ENCODE measurements around the gene PNPLA5.

Gene PNPLA5

DNA sequence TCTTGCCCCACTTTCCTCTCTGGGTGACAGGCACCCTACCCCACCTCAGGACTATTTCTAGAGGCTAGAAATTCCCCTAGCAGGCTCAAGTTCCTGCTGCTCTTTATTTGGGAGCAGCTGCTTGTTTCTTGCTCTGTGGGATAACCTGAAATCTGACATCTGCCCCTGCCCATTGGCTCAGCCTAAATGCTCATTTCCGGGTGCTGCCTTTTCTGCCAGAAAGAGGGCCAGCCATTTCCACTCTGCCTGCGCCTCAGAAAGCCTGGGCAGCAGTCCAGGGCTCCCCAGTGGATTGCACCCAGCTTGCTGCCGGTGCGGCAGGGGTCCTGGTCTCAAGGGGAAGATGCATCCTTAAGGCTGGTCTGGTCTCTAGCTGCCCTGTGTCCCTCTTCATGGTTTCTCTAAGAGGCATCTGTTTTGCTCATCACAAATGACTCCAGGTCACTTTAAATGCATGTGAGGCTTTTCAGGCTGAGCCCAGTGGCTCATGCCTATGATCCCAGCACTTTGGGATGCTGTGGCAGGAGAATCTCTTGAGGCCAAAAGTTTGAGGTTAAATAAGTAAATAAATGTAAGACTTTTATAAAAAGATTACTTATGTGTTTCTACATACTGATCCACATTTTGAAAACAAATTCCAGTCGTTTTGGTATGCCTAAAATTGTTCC lies 10.3 kb upstream of the PNPLA5 start:
- DNase-seq (ENCODE audit: low read depth in 2 of 2) = no peak

DNA sequence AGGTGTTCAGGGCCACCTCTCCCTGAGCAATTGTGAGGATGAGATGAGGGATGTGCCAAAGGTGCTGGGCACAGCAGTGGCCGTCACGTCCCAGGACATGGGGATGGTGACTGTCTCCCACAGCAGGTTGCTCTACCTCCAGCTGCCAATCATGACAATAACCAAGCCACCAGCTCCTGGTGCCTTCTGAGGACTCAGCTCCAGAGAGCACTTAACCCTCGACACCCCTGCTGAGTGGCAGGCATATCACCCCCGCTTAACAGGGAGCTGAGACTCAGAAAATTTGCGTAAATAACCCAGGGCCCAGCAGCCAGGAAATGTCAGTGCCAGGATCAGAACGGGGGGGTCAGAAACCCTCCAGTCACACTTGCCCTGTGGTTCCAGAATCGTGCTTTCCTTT lies 8.4 kb upstream of the PNPLA5 start:
- no peak for DNase-seq (ENCODE audit: low read depth in 2 of 2)

DNA sequence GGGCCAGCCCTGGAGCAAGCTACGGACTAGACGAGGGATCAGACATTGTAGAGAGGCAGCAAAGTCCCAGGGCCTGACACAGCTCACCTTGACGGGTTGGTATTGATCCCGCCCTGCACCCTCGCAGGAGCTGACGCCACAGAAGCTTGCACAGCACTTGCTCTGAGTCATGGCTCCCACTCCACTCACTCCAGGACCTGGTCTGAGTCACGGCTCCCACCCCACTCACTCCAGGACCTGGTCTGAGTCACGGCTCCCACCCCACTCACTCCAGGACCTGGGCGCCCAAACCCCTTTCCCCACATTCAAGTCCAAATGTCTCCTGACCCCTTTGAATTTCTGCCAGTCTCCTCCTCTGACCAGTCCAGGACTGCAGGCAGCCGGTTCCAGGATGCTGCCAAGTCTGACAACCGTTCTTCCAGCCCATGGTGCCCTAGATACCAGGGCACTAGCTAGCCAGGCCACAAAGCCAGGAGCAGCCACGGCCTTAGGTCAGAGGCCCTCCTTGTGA lies 6.0 kb upstream of the PNPLA5 start:
- no peak for DNase-seq (ENCODE audit: low read depth in 2 of 2)

DNA sequence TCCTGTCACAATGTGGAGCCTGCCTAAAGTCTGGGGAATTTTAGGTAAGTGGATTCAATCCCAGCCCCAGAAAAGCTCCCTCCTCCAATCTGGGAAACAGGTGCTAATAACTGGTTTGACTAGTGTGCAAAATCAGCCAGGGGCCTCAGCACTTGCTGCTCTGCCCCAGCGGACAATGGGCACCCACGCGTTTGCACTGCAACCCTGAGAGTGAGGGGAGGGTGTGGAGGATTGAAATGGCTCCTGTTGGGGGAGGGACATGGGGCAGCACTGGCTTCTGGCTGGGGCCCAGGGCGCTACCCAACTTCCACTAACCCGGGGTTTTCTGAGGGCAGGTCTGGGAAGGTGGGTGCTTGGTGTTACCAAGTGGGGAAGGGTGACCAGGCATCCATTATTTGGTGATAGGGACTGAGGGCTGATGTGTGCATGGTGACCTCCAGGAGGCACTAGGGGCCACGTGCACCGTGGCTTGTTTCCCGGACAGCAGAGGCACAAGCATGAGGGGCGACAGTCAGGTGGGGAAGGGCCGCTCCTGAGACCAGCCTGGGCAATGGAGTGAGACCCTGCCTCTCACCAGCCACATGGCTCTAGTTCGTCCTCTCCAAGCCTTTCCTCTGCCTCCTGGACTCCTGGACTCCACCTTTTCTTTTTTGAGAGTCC lies 4.3 kb upstream of the PNPLA5 start:
- DNase-seq (ENCODE audit: low read depth in 2 of 2) = no peak

DNA sequence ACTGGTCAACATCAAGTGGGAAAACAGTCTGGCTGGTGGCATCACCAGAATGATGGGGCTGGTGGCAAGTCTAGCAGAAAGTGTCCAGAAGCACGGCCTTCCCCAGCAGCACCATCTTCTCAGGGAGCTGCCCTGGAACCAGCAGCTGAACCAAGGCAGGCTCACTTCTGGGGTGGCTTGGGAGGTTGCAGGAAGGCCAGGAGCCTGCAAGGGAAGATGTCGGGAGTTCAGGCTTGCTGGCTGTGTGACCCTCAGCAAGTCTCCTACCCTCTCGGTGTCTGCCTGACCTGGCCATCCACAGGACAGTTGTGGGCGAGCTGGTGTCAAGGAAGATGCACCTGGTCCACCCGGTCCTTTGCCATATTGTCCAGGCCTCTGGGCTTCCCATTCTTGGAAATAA lies 2.3 kb upstream of the PNPLA5 start:
- no peak for DNase-seq (ENCODE audit: low read depth in 2 of 2)

DNA sequence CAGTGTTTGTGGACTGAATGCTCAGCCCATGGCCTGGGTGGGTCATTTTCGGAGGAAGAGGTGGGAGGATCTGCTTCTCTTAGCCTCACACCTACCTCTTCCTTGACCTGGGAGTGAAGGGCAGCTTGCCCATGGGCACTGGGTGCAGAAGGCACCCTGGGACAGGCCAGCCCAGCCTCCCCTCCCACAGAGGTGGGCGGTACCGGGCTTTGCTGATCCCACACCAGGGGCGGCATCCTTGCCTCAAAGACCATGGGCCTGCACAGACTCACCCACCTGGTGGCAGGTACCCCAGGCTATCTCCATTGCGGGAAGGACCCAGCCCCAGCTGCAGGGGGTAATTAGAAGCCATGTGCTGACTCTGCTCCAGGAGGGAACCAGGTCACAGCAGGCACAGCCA lies 1.5 kb upstream of the PNPLA5 start:
- no peak for DNase-seq (ENCODE audit: low read depth in 2 of 2)

DNA sequence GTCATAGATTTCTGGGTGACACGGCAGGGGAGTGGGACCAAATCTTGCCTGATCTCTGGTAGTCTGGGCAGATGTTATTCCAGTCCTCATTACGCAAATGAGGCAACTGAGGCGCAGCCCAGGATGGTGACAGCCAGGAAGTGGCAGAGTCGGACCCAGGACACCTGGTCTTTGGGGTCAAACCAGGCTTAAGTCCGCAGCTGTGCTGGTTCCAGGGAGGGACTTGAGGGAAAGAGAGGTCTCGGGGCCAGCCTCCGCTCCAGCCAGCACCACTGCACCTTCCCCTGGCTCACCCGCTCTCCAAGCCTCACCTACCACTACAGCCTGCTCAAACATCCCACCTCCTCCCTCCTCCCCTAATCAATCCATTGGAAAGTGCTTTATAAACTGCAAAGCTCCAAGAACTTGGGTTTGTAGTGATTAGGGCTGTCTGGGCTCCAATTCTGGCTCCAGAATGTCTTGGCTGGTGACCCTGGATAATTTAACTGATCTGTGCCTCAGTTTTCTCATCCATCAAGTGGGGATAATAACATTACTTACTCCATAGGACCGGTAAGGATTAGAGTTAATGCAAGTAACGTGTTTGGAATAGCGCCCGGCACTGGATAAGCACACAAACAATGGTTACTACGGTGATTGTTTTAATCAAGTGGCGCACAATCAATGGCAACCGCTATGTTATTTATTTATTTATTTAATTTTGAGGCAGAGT lies 526 bp upstream of the PNPLA5 start:
- no peak for DNase-seq (ENCODE audit: low read depth in 2 of 2)

DNA sequence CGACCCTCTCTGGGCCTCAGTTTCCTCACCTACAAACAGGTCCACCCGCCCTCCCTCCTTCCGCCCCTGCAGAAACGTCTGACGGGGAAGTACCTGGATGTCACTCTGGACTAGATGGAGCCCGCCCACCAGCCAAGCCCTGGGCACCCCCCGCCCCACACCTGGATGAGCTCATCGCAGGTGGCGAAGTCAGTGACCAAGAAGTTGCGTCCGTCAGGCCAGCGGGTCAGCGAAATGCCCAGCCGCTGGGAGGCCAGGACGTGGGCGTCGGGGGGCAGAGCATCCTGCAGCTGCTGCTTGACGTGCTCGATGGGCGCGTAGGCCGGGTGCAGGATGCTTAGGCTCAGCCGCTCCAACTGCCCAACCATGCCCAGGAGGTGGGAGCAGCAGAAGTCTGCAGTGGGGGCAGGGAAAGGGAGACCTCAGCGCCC lies 897 bp downstream of the PNPLA5 start:
- no peak for DNase-seq (ENCODE audit: low read depth in 2 of 2)

DNA sequence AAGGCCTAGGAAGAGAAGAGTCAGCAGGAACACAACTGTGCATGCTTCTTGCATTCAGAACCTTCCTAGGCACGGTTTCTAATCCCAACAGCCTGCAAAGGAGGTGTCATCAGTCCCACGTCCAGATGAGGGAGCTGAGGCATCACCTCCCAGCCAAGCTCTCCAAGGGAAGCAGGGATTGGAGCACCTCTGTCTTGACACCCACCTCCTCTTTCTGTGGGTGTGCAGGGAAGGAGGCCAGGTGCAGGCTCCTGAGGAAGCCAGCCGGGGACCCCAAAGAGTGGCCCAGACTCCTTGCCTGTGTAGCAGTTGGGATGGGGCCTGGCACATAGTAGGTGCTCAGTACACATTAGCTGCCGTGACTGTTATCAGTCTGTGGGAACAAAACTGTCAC lies 2.0 kb downstream of the PNPLA5 start:
- no peak for DNase-seq (ENCODE audit: low read depth in 2 of 2)

DNA sequence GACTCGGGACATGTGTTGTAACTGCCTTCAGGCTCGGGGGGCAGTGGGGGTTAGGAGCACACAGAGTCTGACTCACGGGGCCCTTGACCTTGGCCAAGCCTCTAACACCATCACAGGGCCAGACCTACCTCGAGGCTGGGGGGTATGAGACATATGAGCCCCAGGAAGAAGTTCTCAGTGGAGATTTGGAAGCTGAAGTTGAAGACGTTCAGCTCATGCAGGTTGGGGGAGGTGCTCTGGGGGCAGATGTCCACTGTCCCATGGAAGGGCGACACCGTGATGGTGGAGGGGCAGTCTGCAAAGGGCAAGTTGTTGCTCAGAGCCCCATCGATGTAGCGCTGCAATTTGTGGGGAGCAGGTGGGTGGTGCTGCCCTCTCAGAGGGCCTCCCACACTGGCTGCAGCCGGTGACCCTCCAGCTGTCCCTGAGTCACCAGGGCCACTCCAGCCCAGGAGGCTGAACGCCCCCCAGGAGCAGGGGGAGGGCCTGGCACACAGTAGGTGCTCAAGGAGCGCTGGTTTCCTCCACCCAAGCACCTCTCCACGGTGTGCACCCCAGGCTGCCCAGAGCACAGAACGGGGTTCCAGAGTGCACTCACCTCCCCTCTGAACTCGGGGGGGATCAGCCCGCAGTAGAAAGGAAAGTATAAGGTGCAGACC lies 2.5 kb downstream of the PNPLA5 start:
- DNase-seq (ENCODE audit: low read depth in 2 of 2) = no peak

DNA sequence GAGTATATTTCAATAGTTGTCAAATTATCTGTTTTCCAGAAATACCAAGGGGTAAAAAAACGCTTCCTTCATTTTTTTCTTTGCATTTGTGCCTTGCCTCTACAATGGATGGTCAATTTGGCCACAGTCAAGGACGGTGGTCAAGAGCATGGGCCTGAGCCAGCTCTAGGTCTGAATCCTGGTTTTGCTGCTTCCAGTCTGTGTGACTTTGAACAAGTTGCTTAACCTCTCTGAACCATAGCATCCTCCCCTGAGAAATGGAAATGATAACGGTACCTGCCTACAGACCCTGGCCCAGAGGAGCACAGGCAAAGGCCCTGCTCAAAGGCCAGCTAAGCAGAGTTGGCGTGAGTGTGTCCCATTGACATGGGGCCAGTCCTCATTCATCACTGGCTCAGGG lies 3.1 kb downstream of the PNPLA5 start:
- no peak for DNase-seq (ENCODE audit: low read depth in 2 of 2)

DNA sequence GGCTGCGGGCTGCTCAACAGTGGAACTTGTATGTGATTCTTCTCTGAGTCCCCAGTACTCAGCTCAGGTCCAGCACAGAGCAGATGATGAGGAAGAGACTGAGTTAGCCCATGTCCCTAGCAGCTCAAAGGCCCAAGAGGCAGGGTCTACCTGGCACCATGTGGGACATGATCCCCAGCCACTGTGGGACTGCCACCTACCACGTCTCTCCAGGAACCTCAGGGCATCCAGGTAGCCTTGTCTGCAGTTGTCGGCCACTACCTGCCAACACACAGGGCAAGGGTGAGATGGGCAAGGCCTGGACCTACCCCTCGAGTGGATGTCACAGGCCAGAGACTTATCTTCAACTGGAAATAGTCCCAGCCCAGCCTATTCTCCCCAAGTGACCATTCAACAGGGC lies 4.4 kb downstream of the PNPLA5 start:
- no peak for DNase-seq (ENCODE audit: low read depth in 2 of 2)

DNA sequence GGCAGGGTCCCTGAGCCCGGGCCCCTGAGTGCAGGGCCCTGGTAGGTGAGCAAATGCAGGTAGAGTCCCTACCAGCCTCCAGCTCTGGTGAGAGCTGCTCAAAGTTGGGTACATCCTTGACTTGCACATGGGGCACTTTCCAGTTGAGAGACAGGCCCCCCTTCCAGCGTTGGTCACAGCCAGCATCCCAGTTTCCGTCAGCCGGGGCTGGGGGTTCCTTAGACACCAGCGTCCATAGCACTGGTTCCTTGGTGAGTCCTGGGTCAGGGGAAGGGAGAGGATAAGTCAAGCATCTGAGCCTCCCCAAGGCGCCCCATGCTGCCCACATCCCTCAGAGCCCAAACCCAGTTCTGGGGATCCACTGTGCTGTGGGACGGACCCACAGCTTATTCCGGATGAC lies 5.6 kb downstream of the PNPLA5 start:
- DNase-seq (ENCODE audit: low read depth in 2 of 2) = no peak

DNA sequence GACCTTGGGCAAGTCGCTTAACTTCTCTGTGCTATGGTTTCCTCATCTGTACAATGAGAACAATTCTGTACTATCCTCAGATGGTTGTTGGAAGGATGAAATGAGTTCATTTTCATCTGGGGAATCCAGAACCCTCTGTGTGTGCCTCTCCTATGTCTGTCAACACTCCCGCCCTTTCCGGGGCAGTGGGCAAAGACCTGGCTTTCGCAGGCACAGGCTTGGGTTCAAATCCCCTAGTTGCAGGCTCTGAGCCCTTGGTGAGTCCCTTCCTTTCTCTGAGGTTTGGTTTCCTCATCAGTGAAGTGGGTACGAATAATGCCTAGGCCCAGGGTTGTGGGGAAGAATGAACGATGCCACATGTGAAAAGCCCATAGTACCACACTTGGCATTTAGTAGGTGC lies 6.0 kb downstream of the PNPLA5 start:
- DNase-seq (ENCODE audit: low read depth in 2 of 2) = no peak

DNA sequence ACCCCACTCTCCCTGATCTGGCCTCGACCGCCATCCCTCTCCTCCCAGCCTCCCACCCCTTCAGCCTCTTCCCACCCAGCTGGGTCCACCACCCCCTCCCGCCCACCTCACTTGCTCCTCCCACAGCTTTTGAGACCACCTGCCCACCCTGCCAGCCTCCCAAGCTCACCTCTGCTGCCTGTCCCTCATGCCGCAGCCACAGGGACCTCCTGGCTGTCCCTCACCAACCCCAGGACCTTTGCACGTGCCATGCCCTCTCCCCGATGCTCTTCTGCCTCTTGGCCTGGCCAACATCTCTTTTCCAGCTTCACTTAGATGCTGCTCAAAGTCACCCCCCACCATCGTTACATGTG lies 6.5 kb downstream of the PNPLA5 start:
- no peak for DNase-seq (ENCODE audit: low read depth in 2 of 2)

DNA sequence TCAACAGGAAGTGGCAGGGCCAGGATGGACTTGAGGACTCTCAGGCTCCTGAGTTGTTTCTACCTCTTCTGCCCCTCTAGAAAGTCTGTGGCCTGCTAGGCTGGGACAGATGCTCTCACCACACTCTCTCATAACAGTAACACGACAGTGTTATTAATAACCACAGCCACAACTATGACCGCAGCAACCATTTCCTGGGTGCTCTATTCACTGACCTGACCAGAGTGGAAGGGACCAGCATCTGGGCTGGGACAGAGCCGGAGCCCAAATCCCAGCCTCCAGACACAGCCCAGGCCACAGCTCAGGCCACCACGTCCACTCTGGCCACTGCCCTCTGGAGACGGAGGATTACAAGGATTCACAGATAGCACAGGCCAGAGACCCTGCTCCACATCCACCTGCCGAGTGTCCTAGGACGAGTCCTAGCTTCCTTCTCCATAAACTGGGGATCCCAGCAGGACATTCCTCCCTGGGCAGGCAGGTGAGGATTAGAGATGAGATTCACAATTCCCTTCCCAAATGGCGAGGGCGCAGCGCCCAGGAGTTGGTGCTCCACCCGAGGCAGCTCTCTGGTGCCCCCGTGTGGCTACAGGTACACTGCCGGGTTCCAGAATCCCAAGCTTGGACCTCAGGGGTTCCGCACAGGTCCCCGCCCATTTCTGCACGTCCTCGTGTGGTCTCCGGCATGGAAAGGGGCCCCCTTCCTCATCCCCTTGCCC lies 7.1 kb downstream of the PNPLA5 start:
- peak; percentile 34 to 55 for DNase-seq (ENCODE audit: low read depth in 2 of 2)

DNA sequence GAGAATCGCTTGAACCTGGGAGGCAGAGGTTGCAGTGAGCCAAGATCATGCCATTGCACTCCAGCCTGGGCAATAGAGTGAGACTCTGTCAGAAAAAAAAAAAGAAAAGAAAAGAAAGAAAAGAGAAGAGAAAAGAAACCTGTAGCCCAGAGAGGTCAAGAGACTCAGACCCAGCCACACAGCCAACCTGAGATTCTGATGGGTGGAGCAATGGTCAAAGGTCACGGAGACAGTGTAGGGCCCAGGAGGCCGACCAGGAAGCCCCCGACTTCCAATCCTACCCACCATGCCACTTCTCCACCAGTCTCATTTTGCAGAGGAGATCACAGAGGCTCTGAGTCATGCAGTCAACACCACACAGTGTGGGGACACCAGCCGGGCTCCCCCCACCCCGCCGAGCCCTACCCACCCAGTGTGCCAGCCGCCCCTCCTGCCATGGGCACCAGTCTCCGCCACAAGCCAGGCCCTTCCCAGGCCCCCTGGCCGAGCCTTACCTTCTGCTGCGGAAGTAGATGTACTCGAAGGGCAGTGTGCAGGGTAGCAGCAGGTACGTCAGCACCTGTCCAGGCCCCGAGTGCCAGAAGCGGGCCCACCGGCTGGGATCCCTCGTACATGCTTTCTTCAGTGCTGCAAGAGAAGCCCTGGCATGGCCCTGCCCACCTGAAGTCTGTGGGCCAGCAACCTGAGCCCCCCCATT lies 7.9 kb downstream of the PNPLA5 start:
- no peak for DNase-seq (ENCODE audit: low read depth in 2 of 2)

DNA sequence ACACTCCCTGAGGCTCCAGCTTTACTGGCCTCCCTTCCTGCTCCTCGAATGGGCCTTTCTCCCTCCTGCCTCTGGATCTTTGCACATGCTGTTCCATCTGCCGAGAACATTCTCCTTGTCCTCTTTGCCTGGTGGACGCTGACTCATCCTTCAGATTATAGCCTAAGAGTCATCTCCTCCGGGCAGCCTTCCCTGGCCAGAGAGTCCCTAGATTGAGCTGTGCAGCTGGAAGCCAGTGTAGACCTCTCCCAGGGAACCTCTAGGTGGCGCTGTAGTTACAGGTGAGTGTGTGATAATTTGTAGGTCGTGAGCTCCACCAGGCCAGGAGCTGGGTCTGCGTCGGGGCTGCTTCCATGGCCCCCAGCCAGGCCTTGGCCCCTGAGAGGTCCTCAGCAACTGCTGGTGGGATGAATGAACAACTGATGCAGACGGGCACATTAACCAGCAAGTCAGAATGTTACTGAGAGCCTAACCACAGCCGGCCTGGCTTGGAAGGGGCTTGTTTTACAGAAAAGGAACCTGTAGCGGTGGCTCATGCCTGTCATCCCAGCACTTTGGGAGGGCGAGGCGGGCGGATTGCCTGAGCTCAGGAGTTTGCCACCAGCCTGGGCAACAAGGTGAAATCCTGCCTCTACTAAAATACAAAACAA lies 8.7 kb downstream of the PNPLA5 start:
- DNase-seq (ENCODE audit: low read depth in 2 of 2) = peak; percentile 34 to 38

DNA sequence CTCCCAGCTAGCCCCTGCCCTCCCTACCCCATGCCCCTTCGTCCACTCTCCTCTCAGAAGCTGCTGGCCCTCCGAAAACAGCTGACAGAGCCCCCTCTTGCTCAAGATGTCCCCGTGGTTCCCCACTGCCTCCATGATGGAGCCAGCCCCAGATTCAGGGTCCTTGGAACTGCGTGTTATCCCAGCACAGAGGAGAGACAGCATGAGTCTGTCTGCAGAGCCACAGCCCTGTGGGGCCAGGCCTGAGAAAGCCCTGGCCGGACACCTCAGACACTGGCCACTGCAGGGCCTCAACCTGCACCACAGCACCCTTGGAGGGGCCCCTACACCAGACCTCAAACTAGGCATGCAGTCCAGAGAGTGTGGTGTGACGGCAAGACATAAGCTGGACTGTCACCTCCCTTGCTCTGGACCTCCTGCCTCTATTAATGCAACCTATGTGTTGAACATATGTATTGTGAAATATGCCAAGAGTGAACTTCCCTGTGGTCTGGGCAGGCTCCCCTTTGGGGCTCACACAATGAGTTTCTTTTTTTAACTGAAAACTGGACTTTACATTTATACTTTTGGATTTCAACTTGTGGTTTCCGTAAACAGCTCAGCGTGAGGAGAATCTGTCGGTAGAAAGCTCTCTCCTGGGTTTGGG lies 9.6 kb downstream of the PNPLA5 start:
- DNase-seq (ENCODE audit: low read depth in 2 of 2) = no peak

All from activated CD4-positive, alpha-beta T cell treated with anti-CD3 and anti-CD28 coated beads for 24 hours (primary cell).